NCI-H2107 treated with DMSO at 0.1 percent for 48 hours (cell line): Measurements from ENCODE around the gene SENP7.
"Not testable (repeated sequence)": the region's sequence is repeated elsewhere in the genome, so short reads cannot be mapped to it uniquely, and the experiment has no call there.

Experiments used
- DNase-seq: peaks from one replicate; lab custom pipeline; 2025; ENCODE audit not compliant: unreplicated experiment; lab: John Stamatoyannopoulos, UW

Gene SENP7, protein sequence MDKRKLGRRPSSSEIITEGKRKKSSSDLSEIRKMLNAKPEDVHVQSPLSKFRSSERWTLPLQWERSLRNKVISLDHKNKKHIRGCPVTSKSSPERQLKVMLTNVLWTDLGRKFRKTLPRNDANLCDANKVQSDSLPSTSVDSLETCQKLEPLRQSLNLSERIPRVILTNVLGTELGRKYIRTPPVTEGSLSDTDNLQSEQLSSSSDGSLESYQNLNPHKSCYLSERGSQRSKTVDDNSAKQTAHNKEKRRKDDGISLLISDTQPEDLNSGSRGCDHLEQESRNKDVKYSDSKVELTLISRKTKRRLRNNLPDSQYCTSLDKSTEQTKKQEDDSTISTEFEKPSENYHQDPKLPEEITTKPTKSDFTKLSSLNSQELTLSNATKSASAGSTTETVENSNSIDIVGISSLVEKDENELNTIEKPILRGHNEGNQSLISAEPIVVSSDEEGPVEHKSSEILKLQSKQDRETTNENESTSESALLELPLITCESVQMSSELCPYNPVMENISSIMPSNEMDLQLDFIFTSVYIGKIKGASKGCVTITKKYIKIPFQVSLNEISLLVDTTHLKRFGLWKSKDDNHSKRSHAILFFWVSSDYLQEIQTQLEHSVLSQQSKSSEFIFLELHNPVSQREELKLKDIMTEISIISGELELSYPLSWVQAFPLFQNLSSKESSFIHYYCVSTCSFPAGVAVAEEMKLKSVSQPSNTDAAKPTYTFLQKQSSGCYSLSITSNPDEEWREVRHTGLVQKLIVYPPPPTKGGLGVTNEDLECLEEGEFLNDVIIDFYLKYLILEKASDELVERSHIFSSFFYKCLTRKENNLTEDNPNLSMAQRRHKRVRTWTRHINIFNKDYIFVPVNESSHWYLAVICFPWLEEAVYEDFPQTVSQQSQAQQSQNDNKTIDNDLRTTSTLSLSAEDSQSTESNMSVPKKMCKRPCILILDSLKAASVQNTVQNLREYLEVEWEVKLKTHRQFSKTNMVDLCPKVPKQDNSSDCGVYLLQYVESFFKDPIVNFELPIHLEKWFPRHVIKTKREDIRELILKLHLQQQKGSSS

DNA sequence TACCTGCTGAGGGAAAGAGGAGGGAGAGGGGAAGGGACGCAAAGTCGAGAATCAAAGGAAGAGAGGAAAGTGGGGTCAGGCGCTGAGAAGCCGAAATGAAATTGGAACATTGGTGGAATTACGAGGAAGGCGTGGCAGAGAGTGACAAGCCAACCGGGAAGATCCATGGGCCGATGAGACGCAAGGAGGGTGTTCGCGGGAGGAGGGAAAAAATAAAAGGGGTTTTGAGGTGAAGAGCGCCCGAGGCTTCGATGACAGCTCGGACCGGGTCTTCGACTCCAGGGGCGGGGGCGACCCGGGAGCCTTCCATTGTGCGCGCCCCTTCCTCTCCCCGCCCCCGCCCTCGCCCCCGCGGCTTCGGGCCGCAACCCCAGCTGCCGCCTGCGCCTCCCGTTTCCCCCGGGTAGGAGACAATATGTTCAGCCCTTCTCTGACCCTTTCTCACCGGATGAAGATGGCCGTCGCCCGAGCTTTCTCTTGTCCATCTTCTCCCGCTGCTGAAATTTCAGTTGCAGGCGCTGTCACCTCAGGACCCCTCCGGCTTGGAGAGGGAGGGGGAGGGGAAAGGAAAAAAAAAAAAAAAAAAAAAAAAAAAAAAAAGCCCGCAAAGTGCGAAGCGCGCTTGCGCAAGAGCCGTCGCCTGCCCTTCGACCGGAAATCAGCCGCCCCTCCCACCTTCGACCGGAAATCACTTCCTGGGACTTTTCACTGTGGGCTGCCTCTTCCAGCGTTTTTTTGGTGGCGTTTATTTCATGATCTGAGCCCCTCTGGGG, at the start of gene SENP7:
TSS of gene SENP7 (minus strand) at position 567 of the 773 bp plus-strand sequence. CDS start at position 485, 82 bp downstream.
- peak; percentile 80 for DNase-seq

GRCh38 chr3:101561630-101562328, 48.8 kb upstream of the SENP7 start, which contains the start of gene TRMT10C:
TRMT10C (plus strand) TSS chr3:101561868; CDS start chr3:101564782, 2,914 bp downstream.
- DNase-seq = peak; percentile 86

DNA sequence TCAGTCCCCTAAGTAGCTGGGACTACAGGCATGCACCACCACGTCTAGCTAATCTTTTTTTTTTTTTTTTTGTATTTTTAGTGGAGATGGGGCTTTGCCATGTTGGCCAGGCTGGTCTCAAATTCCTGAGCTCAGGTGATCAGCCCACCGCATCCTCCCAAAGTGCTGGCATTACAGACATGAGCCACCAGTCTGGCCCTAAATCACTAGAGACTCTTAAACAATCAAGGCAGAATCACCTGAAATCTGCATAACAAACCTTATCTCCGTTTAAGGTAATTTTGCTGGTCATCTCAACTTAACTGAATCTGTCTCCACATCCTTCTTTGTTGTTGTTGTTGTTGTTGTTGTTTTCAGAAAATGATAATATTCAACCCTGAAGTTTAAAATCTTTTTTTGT, 43.1 kb upstream of the SENP7 start:
- DNase-seq = no peak

- not testable (repeated sequence) for DNase-seq
Observed at GRCh38 chr3:101553381-101553780, 40.4 kb upstream of the SENP7 start.

DNA sequence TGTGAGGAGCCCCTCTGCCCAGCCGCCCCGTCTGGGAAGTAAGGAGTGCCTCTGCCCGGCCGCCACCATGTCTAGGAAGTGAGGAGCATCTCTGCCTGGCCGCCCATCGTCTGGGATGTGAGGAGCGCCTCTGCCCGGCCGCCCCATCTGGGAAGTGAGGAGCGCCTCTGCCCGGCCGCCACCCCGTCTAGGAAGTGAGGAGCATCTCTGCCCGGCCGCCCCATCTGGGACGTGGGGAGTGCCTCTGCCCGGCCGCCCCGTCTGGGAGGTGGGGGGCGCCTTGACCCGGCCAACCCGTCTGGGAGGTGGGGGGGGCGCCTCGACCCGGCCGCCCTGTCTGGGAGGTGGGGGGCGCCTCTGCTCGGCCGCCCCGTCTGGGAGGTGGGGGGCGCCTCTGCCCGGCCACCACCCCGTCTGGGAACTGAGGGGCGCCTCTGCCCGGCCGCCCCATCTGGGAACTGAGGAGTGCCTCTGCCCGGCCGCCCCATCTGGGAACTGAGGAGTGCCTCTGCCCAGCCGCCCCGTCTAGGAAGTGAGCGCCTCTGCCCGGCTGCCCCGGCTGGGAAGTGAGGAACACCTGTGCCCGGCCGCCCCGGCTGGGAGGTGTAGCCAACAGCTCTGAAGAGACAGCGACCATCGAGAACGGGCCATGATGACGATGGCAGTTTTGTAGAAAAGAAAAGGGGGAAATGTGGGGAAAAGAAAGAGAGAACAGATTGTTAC, 38.5 kb upstream of the SENP7 start:
- not testable (repeated sequence) for DNase-seq

GRCh38 chr3:101549473-101549872, 36.5 kb upstream of the SENP7 start:
- no peak for DNase-seq

GRCh38 chr3:101548527-101549105, 35.6 kb upstream of the SENP7 start:
- no peak for DNase-seq

- DNase-seq = no peak
Observed at GRCh38 chr3:101544161-101544850, 31.3 kb upstream of the SENP7 start.

GRCh38 chr3:101542957-101543356, 29.9 kb upstream of the SENP7 start:
- DNase-seq = no peak

DNA sequence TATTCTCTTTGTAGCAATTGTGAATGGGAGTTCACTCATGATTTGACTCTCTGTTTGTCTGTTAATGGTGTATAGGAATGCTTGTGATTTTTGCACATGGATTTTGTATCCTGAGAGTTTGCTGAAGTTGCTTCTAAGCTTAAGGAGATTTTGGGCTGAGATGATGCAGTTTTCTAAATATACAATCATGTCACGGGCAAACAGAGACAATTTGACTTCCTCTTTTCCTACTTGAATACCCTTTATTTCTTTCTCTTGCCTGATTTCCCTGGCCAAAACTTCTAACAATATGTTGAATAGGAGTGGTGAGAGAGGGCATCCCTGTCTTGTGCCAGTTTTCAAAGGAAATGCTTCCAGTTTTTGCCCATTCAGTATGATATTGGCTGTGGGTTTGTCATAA, 23.9 kb upstream of the SENP7 start:
- DNase-seq = not testable (repeated sequence)

- no peak for DNase-seq
Observed at GRCh38 chr3:101536266-101536665, 23.3 kb upstream of the SENP7 start.

- DNase-seq = no peak
Observed at GRCh38 chr3:101535221-101535620, 22.2 kb upstream of the SENP7 start.

GRCh38 chr3:101533603-101533968, 20.6 kb upstream of the SENP7 start:
- no peak for DNase-seq

GRCh38 chr3:101532783-101533602, 20.0 kb upstream of the SENP7 start:
- no peak for DNase-seq

DNA sequence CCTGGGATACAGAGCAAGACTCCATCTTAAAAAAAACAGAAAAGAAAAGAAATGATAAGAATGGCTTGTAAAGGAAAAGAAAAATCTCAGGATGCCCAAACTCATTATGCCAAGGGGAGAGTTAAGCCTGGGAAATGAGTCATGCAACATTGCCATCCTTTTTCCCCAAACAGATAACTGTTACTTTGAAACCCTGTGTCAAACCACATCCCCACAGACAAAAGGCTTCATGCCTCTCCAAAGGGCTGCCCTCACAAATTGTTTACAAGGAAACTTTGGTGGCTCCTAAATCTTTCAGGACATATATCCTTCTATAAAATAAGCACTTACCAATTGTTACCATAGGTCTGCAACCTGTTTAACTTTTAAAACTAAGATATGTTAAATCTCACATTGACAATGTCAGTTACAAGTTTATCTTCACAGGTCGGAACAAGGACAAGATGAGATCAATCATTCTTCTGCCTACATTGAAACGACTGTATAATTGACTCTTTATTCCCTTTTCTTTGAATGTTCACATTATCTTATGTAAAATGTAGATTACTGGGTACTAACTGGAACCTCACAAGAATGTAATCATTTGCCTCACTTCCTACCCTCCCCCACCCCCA, 18.6 kb upstream of the SENP7 start:
- no peak for DNase-seq

DNA sequence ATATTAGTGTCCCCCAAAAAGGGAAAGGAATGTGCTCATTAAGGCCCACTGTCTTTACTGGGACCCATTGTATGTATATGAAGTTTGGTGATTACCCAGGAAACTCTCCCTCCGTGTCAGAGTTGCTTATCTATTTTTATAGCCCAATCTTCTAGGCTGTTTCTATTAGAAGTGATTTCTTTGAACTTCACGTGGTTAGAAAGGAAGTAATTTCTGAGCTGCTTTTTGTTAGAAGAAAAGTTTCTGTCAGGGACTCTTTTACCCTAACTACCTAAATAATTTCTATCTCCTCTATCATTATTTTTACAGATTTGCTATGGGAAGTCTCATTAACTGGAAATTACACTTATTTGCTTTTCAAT, 17.7 kb upstream of the SENP7 start:
- DNase-seq = no peak
